ENCODE data around the gene YTHDF1.

YTHDF1 gene

GRCh38 chr20:63186528-63187316 is 29.2 kb downstream of the YTHDF1 start:
- DNase-seq (ENCODE audit: low read depth, low spot score), result no peak

- DNase-seq (ENCODE audit: low read depth, low spot score), result no peak
Measured at GRCh38 chr20:63186084-63186483, 29.8 kb downstream of the YTHDF1 start.

DNA sequence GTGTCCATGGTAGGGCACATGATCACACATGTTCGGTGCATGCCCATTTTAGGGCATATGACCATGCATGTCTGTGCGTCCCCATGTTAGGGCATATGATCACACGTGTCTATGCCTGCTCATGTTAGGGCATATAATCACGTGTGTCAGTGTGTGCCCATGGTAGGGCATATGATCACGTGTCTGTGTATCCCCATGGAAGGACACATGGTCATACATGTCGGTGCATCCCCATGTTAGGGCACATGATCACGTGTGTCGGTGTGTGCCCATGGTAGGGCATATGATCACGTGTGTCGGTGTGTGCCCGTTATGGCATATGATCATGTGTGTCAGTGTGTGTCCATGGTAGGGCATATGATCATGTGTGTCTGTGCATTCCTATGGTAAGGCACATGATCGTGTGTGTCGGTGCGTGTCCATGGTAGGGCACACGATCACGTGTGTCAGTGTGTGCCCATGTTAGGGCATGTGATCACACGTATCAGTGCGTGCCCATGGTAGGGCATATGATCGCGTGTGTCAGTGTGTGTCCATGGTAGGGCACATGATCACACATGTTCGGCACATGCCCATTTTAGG is 30.6 kb downstream of the YTHDF1 start:
- DNase-seq (ENCODE audit: low read depth, low spot score), result no peak

- DNase-seq (ENCODE audit: low read depth, low spot score), result peak; percentile 58
Measured at GRCh38 chr20:63183422-63184146, 32.3 kb downstream of the YTHDF1 start.

- no peak for DNase-seq (ENCODE audit: low read depth, low spot score)
Measured at GRCh38 chr20:63182946-63183415, 33.0 kb downstream of the YTHDF1 start.

DNA sequence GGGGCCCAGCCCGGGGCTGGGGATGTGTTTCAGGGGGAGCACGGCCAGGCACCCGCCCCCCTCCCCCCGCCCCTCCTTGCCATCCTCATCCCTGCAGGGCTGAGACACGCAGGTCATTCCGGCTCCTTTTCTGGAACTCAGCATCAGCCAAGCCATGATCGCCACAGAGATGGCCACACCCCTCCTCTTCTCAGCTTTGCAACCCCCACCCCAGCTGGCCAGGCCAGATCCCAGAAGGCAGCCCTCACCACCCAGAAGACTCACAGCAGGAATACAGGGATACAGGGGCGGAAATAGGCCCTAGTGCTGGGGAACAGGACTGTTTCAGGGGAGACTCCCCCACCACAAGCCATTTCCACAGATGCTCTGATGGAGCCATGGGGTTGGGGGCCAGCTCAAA is 33.5 kb downstream of the YTHDF1 start:
- DNase-seq (ENCODE audit: low read depth, low spot score), result no peak

DNA sequence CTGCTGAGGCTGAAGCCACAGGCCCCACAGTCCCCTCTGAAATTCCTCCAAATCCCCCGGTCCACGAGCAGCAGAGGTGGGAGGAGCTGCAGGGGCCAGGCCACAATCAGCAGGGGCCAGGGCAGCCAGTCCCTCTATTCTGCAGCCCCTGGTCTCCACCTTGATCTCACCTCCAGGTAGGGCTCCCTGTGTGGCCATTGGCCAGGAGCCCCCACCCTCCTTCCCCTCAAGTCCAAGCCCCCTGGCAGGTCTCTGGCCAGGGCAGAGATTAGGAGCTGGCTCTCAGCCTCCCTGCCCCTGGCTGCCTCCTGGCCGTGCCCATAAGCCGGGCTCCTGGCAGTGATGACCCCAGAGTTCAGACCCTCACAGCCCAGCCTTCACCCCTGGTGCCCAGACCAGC is 34.7 kb downstream of the YTHDF1 start:
- no peak for DNase-seq (ENCODE audit: low read depth, low spot score)

DNA sequence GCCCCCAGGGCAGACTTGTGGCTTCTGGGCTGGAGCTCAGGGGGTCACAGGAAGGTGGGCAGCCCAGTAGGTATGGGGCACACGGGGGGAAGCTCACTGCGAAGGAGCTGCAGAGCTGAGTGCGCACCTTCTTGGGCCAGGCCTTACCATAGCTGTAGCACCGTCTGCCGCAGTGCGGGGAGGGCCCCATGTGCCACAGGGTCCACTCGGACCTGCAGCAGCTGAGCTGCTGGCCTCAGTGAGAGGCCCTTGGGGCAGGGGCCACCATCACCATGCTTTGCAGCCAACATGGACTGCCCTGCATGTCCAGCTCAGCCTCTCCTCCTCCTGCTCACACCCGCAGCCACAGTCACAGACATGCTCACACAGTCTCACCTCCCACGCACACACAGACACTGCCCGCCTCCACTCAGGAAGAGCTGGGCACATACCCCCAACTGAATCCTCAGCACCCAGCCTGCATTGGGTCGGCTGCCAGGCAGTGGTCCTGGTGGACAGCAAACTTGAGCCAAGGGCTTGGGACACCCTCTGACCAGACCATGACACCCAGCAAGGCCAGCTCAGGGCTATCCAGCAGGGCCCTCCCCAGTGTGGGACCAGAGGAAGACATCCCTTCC is 35.3 kb downstream of the YTHDF1 start:
- DNase-seq (ENCODE audit: low read depth, low spot score), result no peak

- no peak for DNase-seq (ENCODE audit: low read depth, low spot score)
Measured at GRCh38 chr20:63179687-63180568, 36.0 kb downstream of the YTHDF1 start.

DNA sequence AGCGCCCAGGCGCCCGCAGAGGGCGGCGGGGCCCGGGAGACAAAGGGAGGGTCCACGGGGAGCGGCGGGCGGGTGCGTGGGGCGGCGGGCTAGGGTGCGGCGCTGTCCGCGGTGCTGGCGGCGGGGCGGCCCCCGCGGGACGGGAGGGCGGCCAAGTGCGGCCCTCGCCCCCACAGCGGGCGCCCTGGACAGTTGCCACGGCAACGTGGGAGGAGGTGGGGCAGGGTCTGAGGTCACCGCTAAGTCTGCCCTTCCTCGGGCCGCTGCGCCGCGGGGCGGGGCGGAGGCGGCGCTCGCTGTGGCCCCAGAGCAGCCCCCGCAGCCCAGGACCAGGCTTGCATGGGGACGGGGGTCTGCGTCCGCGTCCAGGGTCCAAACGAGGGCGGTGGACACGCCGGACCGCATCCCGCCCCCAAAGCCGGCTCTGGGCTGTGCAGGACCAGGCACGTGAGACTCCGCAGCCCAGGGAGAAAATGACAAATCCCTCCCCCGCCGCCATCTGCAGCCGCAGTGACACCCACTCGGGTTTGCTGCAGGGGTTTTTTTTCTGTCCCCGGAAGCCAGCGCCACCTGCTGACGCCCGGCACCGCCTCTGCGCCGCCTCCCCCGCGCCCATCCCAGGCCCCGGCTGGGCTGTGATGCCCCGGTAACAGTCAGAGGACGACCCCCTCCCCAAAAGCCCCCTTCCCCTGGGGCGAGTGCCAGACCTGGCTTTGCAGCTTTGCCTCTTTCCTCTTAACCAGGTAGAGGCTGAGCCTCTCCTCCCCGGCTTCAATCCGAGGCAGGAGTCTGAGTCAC is 36.8 kb downstream of the YTHDF1 start:
- DNase-seq (ENCODE audit: low read depth, low spot score), result peak; percentile 47

- peak; percentile 32 for DNase-seq (ENCODE audit: low read depth, low spot score)
Measured at GRCh38 chr20:63178446-63178820, 37.5 kb downstream of the YTHDF1 start.

- peak; percentile 37 for DNase-seq (ENCODE audit: low read depth, low spot score)
Measured at GRCh38 chr20:63177785-63178445, 38.0 kb downstream of the YTHDF1 start.

DNA sequence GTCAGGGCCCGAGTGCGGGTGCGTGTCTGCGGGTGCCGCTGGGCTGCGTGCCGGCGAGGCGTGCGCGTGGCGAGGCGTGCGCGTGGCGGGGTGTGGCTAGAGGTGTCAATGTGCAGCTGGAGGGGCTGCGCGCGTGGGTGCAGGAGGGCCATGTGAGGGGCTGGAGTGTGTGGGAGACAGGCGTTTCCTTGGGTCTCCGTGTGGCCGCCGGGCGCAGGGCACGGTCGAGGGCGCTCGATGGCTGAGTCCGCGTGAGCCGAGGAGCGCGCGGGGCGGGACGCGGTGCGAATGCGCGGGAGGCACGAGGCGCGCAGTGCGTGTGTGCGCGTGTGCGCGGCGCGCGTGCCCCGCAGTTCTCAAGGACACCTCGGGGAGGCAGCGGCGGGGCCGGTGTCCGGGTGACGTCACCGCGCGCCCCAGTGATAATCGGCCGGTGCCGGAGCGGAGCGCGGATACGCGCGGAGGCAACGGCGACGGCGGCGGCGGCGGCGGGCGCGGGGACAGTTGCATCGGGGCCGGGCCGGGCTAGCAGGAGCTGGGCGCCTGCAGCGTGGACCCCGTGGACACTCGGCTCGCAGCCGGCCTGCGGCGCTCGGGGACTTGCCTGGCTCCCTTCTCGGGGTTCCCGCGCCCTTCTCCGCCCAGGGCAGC is 38.7 kb downstream of the YTHDF1 start:
- DNase-seq (ENCODE audit: low read depth, low spot score), result peak; percentile 31

DNA sequence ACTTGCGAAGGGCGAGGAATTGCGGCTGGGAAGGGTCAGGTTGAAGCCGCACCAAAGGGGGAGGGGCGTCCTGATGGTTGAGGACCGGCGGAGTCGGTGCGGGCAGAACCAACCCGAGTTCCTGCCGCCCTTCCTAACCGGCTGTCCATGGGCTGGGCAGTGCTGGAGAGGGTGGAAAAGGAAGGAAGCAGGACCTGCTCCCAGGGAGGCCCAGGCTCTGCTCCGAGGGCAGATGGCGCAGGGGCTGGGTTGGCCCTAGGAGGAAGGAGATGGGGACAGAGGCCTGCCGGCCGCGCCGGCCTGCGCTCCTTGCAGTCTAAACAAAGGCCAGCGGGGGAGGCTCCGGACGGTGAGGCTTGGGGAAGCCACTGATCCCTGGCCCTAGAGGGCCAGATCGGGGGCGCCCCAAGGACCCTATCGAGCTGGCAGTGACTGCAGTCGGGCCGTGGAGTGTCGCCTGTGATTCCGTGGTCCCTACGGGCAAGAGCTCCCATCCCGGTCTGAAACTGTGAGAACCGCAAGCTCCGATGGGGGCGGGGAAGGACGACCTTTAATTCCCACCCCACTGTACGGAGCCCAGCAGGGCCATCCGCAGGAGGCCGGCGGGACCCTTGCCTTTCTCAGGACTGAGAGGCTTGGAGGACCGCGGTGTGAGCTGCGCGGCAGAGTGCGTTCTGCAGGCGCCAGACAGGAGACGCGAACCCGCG is 39.4 kb downstream of the YTHDF1 start:
- DNase-seq (ENCODE audit: low read depth, low spot score), result peak; percentile 21

DNA sequence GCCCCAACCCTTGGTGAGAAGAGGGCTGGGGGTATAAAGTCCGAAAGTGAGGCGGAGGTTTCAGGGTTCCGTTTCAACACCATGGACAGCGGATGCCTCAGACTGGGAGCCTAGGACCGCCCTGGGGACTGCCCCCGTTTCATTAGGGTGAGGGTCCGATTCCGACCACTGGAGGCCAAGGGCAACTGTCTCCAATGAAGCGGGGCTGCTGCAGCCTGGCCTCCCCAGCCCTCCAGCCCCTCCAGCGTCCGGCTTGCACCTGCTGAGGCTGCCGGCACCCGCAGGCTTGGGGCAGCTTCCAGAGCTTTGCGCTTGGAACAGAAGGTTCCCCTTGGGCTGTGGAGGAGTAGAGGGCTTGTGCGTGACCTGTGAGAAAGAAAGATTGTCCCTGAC is 39.9 kb downstream of the YTHDF1 start:
- DNase-seq (ENCODE audit: low read depth, low spot score), result peak; percentile 31

DNA sequence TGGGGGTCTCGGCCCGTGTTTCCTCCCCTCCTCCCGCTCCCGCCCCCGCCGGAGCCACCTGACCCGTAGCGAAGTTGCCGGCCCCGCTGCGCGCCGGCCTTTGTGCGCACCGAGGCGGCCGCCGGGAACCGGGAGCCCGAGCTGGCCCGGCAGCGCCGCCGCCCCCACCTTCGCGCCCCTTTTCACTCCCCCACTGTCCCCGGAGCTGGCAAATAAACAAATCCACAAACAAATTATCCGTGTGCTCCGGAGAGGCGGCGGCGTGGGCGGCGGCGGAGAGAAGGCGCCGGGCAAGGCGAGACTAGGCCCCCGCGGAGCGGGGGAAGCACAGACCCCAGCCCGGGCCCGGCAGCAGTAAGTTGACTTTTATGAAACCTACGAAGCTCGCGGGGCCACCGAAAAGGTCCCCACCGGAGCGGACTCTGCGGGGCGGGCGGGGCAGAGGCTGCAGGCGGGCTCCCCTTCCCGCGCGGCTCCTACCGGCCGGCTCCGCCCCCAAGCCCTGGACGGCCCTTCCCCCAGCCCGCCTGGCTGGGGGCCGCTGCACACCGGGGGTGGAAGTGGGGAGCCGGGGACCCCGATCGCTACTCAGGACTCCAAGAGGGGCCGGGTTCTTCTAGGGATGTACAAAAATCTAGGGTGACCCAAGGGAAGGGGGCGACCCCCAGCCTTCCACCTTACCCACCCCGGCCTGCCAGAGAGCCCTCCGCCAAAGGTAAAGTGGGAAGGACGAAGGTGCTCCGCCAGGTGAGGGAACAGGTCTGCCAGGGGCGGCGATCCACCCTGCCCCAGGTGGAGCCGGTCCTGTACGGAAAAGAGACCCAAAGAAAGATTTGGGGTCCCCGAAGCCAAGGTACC is 40.7 kb downstream of the YTHDF1 start:
- no peak for DNase-seq (ENCODE audit: low read depth, low spot score)

GRCh38 chr20:63174309-63175037 is 41.5 kb downstream of the YTHDF1 start:
- no peak for DNase-seq (ENCODE audit: low read depth, low spot score)

All from astrocyte of the hippocampus (primary cell).